Measurements from ENCODE around the gene CENPX. TPM values are rescaled to one million over a fixed set of nuclear protein-coding genes. Genes with fewer than 3 reads are reported as not detected.

CENPX gene
- total and polyA plus RNA-seq, 2 of the 13 experiments (the other 11 are each of a cell fraction or from before 2014, with no cell fraction given) = 92.7 to 170 TPM

- no peak overlapping the region for H3K4me3 ChIP-seq (replicated peaks in 1 of 3; ENCODE audit: insufficient read depth in 1 of 3, low read depth in 2 of 3, low read length in 3 of 3)
- TSS peak; percentile 59 for BruUV-seq (replicated peaks)
- intact Hi-C loops (cut with micrococcal nuclease; ENCODE audit: unreplicated experiment) (no loop called here), in situ Hi-C loops (cut with HindIII; ENCODE audit: extremely low pct_ligation_motif_present, low pct_unique_long_range_greater_than_20kb) (no loop called here)
- POLR2A ChIA-PET = interaction anchor here (1.2 to 1.4 kb wide), 2 partner anchors 8 to 36 kb away, joined by 3 read pairs; partner anchors contain the start of genes CENPX and LRRC45
- FAIRE-seq = no peak
- 97% methylated on average over 87 of the region's 94 CpGs for WGBS (ENCODE audit: low lambda C conversion rate)
- peaks cover 6% of the 10 kb centered on the region for H4K20me1 ChIP-seq (ENCODE audit: insufficient read depth, low read length)
- H3K4me2 ChIP-seq (ENCODE audit: low read depth, low read length) = no peak overlapping the region
- no peak overlapping the region for H3K9ac ChIP-seq (ENCODE audit: insufficient read depth, low read depth, low read length)
- H3K36me3 ChIP-seq (replicated peaks in 1 of 2; ENCODE audit: control insufficient read depth in 1 of 2, insufficient read depth in 2 of 2, low read length in 2 of 2) = peaks cover 13 to 18% of the 10 kb centered on the region in 2 experiments
- peaks cover under 1% of the 10 kb centered on the region for H3K79me2 ChIP-seq (ENCODE audit: insufficient read depth, low read length)
- H2AFZ ChIP-seq (ENCODE audit: low read length) = no peak overlapping the region
- DNase-seq (ENCODE audit: low spot score) = no peak
- no peaks in the 10 kb centered on the region for H3K27me3 ChIP-seq (ENCODE audit: control insufficient read depth in 1 of 2, insufficient read depth in 2 of 2, low read length in 2 of 2)
- CTCF ChIA-PET (ENCODE audit: low intra/inter-chr PET ratio, low total read pairs) = interaction anchor here (0.5 to 2.3 kb wide), 2 partner anchors 48 to 123 kb away, joined by 3 to 9 read pairs; no protein-coding TSS in a partner anchor
- peak; percentile 6 for ATAC-seq
- H3K4me1 ChIP-seq (ENCODE audit: insufficient read depth, low read length) = peaks cover 20% of the 10 kb centered on the region
- H3K27ac ChIP-seq (ENCODE audit: extremely low read length, insufficient read depth, low read length) = no peak overlapping the region
- H3K9me3 ChIP-seq (ENCODE audit: low read length) = no peaks in the 10 kb centered on the region
- TF ChIP-seq ATF7 (IDR thresholded peaks at IDR 0.05) = no peak
- no peak for TF ChIP-seq ATF7 (CRISPR knock-in tag; IDR thresholded peaks at IDR 0.05)
- TF ChIP-seq ZNF260 (CRISPR knock-in tag; IDR thresholded peaks at IDR 0.05; ENCODE audit: borderline replicate concordance, low read depth) = no peak
- peak; percentile 14 for TF ChIP-seq AGO1 (IDR thresholded peaks at IDR 0.05; ENCODE audit: low read depth, low read length, poor library complexity, severe bottlenecking)
- TF ChIP-seq HNRNPL (IDR thresholded peaks at IDR 0.05; ENCODE audit: low read depth, low read length) = no peak
- TF ChIP-seq GABPB1 (CRISPR knock-in tag; IDR thresholded peaks at IDR 0.05) = peak; percentile 61; the same call in 1 of the 2 replicates
- no peak for TF ChIP-seq NFYB (CRISPR knock-in tag; IDR thresholded peaks at IDR 0.05)
- no peak for TF ChIP-seq ARNT (IDR thresholded peaks at IDR 0.05)
- no peak for TF ChIP-seq GTF2F1 (IDR thresholded peaks at IDR 0.05; ENCODE audit: low read length)
- TF ChIP-seq SMAD9 (CRISPR knock-in tag; IDR thresholded peaks at IDR 0.05) = no peak
- TF ChIP-seq MAFF (IDR thresholded peaks at IDR 0.05; ENCODE audit: low read depth, low read length) = no peak
- TF ChIP-seq TEAD3 (CRISPR knock-in tag; optimal IDR thresholded peaks at IDR 0.05; ENCODE audit: borderline replicate concordance) = no peak
- no peak for TF ChIP-seq ZFY (CRISPR knock-in tag; IDR thresholded peaks at IDR 0.05)
- TF ChIP-seq GPN1 (CRISPR knock-in tag; IDR thresholded peaks at IDR 0.05; ENCODE audit: borderline replicate concordance) = no peak
- no peak for TF ChIP-seq GATAD1 (CRISPR knock-in tag; IDR thresholded peaks at IDR 0.05)
- TF ChIP-seq ZNF20 (CRISPR knock-in tag; IDR thresholded peaks at IDR 0.05) = no peak
- no peak for TF ChIP-seq ZSCAN5A (CRISPR knock-in tag; IDR thresholded peaks at IDR 0.05; ENCODE audit: borderline replicate concordance)
- TF ChIP-seq ZNF780A (CRISPR knock-in tag; IDR thresholded peaks at IDR 0.05) = no peak
- peak; percentile 30; the same call in 1 of the 2 replicates for TF ChIP-seq RBFOX2 (IDR thresholded peaks at IDR 0.05; ENCODE audit: low read depth, low read length)
- TF ChIP-seq THRA (CRISPR knock-in tag; IDR thresholded peaks at IDR 0.05; ENCODE audit: borderline replicate concordance) = no peak
- no peak for TF ChIP-seq KLF16 (CRISPR knock-in tag; IDR thresholded peaks at IDR 0.05)
- 0 out of 2 replicates have a peak, but pooled peaks have one; percentile 8 for TF ChIP-seq FOSL2 (CRISPR knock-in tag; IDR thresholded peaks at IDR 0.05)
- no peak for TF ChIP-seq CCAR2 (optimal IDR thresholded peaks at IDR 0.05; ENCODE audit: low read depth, low read length)
- TF ChIP-seq RBAK (CRISPR knock-in tag; IDR thresholded peaks at IDR 0.05) = no peak
- no peak for TF ChIP-seq DNMT3B (CRISPR knock-in tag; conservative IDR thresholded peaks at IDR 0.05)
Measured at GRCh38 chr17:82030470-82031302, 8.0 kb upstream of the CENPX start.

All from HepG2 (cell line).